ENCODE data around the gene DNAJC24.

Gene DNAJC24

GRCh38 chr11:31404614-31405013 is 35.0 kb downstream of the DNAJC24 start:
- TF ChIP-seq CTCF (IDR thresholded peaks at IDR 0.05; ENCODE audit: borderline replicate concordance, control extremely low read depth, extremely low read depth, insufficient read depth, missing control alignments) = no peak
- in situ Hi-C loops (cut with MboI; ENCODE audit: low sequenced_read_pairs, unreplicated experiment) = no loop called here
- no peak for DNase-seq (ENCODE audit: low spot score)

DNA sequence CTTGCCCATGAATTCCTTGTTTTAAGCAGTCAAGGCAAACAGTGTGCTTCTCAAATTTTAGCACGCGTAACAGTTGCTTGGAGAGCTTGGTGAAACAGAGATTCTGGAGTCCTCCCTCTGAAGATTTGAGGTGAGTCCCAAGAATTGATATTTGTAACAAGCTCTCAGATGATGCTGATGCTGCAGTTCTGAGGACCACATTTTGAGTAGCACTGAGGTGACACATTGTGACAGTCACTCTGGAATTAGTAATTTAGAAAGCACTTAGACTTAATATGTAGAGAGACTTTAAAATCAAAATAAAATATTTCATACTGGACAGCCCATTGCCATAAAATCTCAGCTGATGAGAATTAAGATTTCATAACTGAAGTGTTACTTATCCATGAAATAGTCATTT is 38.5 kb downstream of the DNAJC24 start:
- no peak for DNase-seq (ENCODE audit: low spot score)
- no peak for TF ChIP-seq CTCF (IDR thresholded peaks at IDR 0.05; ENCODE audit: borderline replicate concordance, control extremely low read depth, extremely low read depth, insufficient read depth, missing control alignments)
- in situ Hi-C loops (cut with MboI; ENCODE audit: low sequenced_read_pairs, unreplicated experiment) = no loop called here

DNA sequence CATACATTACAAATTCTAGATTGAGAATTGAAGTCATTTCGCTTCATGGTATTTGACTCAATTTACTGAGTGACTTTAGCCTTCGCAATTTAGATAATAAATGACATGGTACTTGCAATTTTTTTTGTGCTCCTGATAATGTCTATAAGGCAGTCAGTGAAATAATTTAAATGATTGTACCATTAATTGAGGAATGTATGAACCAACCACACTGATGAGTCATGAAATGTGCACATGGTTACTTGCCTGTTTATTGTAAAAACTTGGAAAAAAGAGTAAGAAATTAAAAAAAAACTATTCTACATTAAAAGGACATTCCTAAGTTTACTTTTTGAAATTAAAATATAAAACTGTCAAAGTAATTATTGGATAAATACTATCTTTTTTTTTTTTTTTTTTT is 43.3 kb downstream of the DNAJC24 start:
- in situ Hi-C loops (cut with MboI; ENCODE audit: low sequenced_read_pairs, unreplicated experiment) = no loop called here
- no peak for DNase-seq (ENCODE audit: low spot score)
- no peak for TF ChIP-seq CTCF (IDR thresholded peaks at IDR 0.05; ENCODE audit: borderline replicate concordance, control extremely low read depth, extremely low read depth, insufficient read depth, missing control alignments)

DNA sequence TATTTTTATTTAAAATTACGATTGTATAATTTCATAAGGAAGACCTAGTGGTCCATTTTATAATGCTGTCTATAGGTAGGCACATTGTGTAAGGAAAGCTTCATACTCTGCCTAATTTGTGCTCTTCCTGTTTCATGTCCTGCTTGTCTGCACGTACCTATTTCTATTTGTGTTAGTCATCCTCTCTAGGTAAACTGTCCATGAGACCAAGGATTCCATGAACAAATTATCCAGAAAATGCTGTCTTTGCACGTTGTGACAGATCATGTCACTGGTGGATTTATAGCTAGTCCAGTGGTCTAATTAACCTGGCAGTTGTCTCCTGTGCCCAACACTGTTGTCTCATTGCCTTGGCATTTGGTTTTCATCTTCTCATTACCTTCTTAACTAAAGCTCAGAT is 44.7 kb downstream of the DNAJC24 start:
- in situ Hi-C loops (cut with MboI; ENCODE audit: low sequenced_read_pairs, unreplicated experiment) = no loop called here
- DNase-seq (ENCODE audit: low spot score) = no peak
- TF ChIP-seq CTCF (IDR thresholded peaks at IDR 0.05; ENCODE audit: borderline replicate concordance, control extremely low read depth, extremely low read depth, insufficient read depth, missing control alignments) = no peak

- no peak for TF ChIP-seq CTCF (IDR thresholded peaks at IDR 0.05; ENCODE audit: borderline replicate concordance, control extremely low read depth, extremely low read depth, insufficient read depth, missing control alignments)
- no peak for DNase-seq (ENCODE audit: low spot score)
- in situ Hi-C loops (cut with MboI; ENCODE audit: low sequenced_read_pairs, unreplicated experiment) = no loop called here
Measured at GRCh38 chr11:31415435-31415834, 45.8 kb downstream of the DNAJC24 start.

DNA sequence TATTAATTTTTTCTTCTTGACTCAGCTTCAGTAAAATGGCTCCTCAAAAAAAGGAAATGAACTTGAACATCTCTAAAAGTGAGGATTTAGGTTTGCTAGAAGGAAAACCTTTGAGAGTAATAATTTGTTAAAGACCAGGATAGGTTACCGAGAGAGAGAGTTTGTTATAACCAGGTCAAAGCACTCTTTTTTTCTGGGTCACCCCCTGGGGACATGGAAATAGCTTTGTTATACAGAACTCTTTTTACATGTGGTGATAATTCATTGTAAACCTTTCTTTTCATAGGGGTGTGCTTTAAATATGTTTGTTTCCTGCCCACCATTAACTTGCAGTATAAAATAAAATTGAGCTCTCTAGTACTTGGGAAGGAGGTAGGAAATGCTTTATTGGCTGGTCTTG is 47.7 kb downstream of the DNAJC24 start:
- DNase-seq (ENCODE audit: low spot score) = no peak
- in situ Hi-C loops (cut with MboI; ENCODE audit: low sequenced_read_pairs, unreplicated experiment) = no loop called here
- no peak for TF ChIP-seq CTCF (IDR thresholded peaks at IDR 0.05; ENCODE audit: borderline replicate concordance, control extremely low read depth, extremely low read depth, insufficient read depth, missing control alignments)

DNA sequence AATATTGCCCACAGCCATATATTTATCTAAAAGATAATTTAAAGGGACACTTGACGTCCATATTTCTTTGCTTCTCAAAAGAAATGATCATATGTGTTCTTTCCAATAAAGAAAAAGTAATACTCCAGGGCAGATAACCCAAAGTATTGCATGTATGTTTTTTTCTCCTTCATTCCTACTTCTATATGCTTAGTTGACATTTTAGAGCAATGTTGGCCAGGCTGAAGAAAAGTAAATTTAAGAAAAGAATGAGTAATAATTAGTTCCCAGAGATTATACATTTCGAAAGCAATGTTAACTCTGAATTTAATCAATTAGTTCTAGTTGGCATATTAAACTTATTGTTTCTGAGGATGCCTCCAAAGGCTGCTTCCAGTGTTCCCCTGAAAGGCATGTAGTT is 48.2 kb downstream of the DNAJC24 start:
- in situ Hi-C loops (cut with MboI; ENCODE audit: low sequenced_read_pairs, unreplicated experiment) = no loop called here
- DNase-seq (ENCODE audit: low spot score) = no peak
- TF ChIP-seq CTCF (IDR thresholded peaks at IDR 0.05; ENCODE audit: borderline replicate concordance, control extremely low read depth, extremely low read depth, insufficient read depth, missing control alignments) = no peak

Measured in GM13976 (cell line).